Fibroblast of peridontal ligament (primary cell): Measurements from ENCODE around the gene STT3A.

Experiments
- DNase-seq: peaks from one replicate; pipeline ENCODE4 v3.0.0-alpha.2; 2010; ENCODE audit errors: extremely low read depth

STT3A gene

DNA sequence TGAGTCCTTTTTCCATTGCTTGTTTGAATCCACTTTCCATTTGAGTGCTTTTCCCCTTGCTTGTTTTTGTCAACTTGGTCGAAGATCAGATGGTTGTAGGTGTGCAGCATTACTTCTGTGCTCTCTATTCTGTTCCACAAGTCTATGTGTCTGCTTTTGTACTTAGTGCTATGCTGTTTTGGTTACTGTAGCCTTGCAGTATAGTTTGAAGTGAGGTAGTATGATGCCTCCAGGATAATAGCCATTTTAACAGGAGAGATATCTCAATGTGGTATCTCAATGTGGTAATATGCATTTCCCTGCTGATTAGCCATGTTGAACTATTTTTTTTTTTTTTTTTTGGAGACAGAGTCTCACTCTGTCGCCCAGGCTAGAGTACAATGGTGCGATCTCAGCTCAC is 71.3 kb downstream of the STT3A start:
- no peak for DNase-seq

GRCh38 chr11:125667151-125667550 is 74.5 kb downstream of the STT3A start:
- no peak for DNase-seq

DNA sequence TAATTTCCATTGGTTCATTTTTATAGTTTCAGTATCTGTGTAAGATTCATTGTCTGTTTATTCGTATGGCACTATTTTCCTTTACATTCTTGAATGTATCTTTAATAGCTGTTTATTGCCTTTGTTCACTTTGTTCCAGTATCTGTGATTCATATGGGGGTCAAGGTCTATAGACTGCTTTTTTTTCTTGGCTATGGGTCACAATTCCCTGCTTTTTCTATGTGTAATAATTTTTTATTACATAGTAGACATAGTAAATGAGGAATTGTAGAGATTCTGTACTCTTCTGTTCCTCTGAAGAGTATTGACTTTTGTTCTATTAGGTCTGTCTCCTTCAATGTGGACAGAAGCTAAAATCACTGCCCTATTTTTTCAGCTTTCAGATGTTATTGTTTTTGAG is 77.5 kb downstream of the STT3A start:
- DNase-seq: no peak

- no peak for DNase-seq
Measured at GRCh38 chr11:125671561-125671960, 78.9 kb downstream of the STT3A start.
